HG02938 (cell line): ENCODE measurements around the gene EXOC3L1.

ENCODE experiments used
- ATAC-seq: cut with Tn5 transposase; IDR thresholded peaks from one replicate; pipeline ENCODE4 v1.9.1; 2021; ENCODE audit warnings: mild to moderate bottlenecking, moderate library complexity; ENCODE audit not compliant: unreplicated experiment

EXOC3L1 gene, protein sequence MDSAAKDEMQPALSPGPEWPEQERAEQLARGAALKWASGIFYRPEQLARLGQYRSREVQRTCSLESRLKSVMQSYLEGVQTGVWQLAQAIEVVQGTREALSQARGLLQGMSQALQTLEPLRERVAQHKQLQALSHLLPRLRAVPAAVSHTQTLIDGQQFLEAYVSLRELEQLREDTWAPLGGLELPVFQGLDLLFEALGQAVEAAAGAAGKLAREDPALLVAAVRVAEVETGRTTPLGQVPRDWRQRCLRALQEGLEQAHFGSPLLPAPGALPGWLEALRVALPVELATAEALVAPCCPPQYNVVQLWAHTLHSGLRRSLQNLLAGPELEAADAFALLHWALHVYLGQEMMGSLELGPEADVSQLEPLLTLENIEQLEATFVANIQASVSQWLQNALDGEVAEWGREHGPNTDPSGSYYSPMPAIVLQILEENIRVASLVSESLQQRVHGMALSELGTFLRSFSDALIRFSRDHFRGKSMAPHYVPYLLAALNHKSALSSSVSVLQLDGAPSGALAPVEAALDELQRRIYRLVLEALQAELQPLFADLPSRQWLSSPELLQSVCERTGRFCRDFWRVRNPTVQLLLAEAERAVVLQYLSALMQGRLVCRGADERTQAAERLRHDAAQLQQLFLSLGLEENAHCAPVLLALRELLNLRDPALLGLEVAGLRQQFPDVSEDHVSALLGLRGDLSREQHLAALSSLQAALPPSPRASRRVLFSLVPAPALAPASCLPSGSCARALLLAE

GRCh38 chr16:67190041-67190440 lies at the start of gene EXOC3L1:
EXOC3L1 (minus strand) TSS chr16:67190136; CDS start chr16:67189676, 460 bp downstream.
- no peak for ATAC-seq

DNA sequence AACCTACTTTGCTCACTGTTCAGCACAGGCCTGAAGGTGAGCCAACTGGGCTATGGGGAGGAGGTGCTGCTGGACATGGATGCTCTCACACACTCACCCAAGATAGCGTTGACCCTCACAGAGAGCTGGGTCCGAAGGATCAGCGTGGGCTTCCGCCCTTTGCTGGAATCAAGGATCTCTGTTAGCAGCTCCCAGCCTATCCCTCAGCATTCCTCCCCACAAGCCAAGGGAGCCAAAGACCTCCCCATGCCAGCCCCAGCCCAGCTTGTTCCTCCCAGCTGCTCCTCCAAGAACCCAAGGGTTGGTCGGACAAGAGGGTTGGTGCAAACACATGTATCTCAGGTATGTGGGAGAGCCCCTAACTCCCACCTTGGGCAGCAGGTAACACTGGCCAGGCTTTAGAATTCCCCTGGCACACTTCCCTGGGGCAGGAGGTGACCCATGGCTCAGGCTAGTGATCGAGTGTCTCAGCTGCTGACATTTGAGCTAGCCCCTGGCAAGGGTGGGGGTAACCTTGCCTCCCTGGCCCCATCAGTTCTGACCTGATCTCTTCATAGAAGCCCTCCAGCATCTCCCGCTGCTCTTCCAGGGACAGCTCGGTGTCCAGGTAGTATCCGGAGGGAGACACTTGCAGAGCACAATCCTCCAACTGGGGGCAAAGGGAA lies 49.0 kb upstream of the EXOC3L1 start:
- ATAC-seq = no peak

GRCh38 chr16:67238278-67238575 lies 48.3 kb upstream of the EXOC3L1 start:
- ATAC-seq = no peak

- ATAC-seq = no peak
These were observed 47.7 kb upstream of the EXOC3L1 start for GRCh38 chr16:67237396-67238277.

GRCh38 chr16:67236563-67237395 lies 46.8 kb upstream of the EXOC3L1 start:
- ATAC-seq = no peak

DNA sequence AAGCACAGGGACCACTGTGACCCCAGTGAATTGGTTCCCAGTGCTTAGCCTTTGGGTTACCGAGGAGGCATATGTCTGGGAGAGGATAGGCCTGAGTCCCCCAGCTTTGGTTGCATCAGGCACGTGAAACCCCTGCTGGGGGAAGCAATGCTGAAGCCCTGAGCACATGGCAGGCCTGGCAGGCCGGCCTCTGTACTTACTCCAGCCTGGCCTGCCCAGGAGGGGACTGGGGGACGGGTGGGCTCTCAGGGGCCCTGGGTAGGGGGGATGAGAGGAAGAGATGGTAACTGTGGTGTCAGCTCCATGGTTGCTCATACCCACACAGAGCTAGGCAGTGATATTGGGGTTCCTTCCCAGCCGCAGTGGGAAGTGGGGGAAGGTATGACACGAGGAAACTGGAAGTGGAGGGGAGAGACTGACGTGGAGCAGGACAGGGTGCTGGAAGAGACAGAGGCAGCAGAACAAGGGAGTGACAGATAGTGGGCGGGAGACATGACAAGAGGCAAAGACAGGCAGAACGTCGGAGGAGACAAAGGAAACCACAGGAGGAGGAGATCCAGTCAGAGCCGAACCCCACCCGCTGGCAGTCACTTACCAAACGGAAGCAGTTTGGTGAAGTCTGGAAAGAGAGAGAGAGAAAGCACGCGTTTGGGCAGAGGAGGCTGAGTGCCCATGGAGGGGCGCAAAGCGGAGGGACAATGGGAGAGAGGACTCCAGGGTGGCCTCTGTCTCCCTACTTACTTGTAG lies 46.1 kb upstream of the EXOC3L1 start:
- no peak for ATAC-seq

- no peak for ATAC-seq
These were observed 44.3 kb upstream of the EXOC3L1 start for GRCh38 chr16:67234180-67234597.

GRCh38 chr16:67233596-67233995 lies 43.7 kb upstream of the EXOC3L1 start:
- ATAC-seq = no peak

DNA sequence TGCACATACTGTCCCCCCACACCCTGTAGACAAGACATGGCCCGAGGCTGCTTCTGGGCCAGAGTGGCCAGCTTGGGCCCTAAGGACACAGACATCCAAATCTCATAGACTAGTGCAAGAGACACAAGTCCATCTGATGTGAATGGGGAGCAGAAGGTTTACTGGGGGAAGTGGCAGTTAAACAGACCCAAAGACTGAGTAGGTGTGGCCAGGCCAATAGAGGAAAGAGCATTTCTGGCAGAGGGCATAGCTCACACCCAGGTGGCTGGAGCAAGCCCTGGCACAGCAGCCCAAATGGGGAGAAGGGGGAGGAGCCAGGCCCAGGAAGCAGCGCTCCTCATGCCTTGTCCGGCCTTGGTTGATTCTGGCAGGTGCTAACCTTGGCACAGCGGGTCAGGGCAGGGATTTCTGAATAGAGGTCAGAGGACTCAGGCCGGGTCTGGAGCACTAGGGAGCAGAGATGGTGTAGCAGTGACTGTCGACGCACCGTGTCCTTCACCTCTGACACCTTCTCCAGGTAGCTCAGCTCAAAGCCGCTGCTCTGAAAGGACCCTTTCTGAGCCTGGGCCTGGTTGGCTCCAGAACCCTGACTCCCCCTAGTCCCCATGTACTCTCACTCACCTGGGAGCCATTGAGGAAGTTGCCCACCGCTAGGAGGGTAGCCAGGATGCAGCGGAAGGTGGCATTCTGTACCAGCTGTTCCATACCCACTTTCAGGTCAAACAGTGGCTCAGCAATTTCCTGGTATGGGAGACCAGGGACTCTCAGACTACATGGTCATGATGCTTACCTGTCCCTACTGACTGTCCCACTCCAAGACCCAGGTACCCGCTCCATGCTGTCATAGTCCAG lies 41.1 kb upstream of the EXOC3L1 start:
- no peak for ATAC-seq

DNA sequence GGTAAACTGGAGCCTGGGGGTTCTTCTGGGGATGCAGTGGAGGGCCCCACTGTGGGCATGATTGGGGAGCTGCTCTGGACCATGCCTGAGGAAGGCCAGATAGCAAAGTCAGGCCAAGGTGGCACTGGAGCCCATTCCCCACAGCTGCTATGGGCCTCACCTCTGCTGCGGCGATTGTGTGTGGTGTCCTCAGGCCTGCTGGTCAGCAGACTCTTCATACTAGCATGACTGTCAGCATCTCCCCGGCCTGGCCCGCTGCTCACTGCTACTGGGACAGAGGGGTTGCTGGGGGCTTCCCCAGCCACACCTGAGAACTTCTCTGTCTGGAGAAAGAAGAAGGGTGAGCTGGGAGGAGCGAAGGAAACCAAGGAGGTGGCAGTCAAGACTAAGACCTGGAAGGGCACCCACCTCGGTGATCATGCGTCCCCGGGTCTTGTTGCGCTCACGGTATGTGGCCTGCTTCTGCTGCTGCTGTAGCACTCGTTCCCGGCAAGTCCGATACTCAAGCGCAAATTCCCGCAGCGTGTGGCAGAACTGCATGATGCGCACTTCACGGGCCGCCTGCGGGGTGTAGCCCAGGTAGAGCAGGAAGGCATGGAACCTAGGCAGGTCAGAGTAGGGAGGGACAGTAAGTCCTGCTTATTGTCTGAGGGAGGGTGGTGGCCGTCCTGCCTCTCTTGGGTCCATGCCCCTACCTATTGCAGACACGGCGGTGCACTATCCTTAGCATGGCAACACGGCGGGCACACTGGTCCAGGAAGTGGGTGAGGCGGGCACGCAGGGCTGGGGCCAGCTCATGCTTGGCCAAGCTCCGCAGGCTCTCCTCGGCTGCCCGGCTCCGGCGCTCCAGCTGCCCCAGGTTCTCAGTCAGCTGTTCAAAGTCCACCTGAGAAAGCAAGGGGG lies 40.2 kb upstream of the EXOC3L1 start:
- ATAC-seq = no peak

DNA sequence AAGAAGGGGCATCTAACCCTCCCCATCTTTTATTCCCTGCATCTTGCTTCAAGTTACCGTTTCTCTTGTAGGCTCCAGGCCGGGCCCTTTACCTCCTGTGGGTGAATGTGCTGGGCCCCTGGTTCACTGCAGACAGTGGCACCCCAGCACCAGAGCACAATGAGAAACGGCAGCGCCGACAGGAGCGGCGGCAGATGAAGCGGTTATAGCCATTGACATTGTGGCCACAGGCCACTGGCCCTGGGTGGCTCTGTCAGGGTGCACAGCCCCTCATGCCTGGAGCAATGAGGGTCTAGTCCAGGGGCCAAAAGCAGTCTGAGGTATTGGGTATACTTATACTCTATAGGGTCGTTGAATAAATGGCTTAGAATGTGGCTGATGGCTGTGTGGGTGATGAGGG lies 39.0 kb upstream of the EXOC3L1 start:
- ATAC-seq = no peak

DNA sequence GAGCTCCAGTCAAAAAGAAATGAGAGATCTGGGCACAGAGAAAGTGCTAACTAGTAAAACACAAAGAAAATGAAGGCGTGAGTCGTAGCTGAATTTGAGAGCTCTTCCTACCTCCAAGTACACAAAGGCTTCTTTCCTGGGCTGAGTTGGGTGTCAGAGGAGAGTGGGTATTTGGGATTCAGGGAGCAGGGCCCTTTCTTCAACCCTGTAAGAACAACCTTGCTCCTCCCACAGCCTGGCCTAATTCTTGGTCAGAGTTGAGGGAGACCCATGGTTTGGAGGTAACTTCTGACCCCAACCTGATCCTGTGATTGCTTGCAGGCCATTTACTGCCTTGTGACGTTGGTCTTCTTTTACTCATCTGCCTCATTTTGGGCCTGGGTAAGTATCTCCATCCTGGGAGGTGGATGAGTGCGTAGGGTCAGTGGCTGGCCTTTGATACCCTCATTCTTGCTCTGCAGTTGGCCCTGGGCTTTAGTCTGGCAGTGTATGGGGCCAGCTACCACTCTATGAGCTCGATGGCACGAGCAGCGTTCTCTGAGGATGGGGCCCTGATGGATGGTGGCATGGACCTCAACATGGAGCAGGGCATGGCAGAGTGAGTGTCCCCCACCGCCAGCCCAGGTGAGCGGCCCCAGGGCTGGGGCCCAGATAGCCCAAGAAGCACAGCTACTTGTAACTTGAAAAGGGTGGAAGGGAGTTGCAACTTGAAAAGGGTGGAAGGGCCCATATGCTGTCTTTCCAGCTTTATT lies 38.3 kb upstream of the EXOC3L1 start:
- no peak for ATAC-seq

GRCh38 chr16:67227567-67227921 lies 37.6 kb upstream of the EXOC3L1 start:
- no peak for ATAC-seq

GRCh38 chr16:67226804-67227566 lies 37.0 kb upstream of the EXOC3L1 start, which contains the start of gene TMEM208:
TMEM208 (plus strand) TSS chr16:67227130; CDS start chr16:67227219, 89 bp downstream.
- peak; percentile 87 for ATAC-seq

DNA sequence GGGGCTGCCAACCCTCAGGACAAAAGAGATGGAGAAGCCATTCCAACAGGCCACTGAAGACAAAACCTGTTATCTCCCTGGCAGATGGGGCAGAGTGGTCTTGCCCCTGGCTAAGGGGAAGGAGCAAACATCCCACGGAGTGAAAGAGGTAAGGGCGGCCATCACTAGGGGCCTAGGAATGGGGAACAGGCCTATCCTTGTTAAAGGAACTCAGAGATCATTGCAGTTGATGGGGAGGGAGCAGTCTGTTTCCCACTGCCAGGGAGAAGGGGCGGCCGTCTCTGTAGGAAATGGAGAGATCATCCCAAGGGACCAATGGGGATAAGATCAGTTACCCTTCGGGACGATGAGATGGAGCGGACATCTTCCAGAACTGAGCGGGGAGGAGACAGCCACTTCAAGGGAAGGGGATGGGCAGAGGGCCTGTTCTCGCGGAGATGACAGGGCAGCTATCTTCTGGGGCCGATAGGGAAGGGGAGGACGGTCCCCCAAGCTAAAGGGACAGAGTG lies 36.4 kb upstream of the EXOC3L1 start:
- ATAC-seq = no peak

GRCh38 chr16:67223992-67224391 lies 34.1 kb upstream of the EXOC3L1 start:
- ATAC-seq = no peak
